Stimulated activated CD8-positive, alpha-beta memory T cell treated with anti-CD3 and anti-CD28 coated beads, Interleukin-4, amount 100 ng/mL, for 24 hours (primary cell): Measurements from ENCODE around the gene CLOCK.

ENCODE experiments used
- DNase-seq: peaks from one replicate; pipeline ENCODE4 v3.0.0-alpha.2; 2020; ENCODE audit warnings: low read depth

Gene CLOCK

GRCh38 chr4:55539658-55540057 lies 7.1 kb downstream of the CLOCK start:
- no peak for DNase-seq

GRCh38 chr4:55538531-55538930 lies 8.2 kb downstream of the CLOCK start:
- DNase-seq, result no peak

- DNase-seq, result no peak
Observed at GRCh38 chr4:55534306-55534705, 12.4 kb downstream of the CLOCK start.

DNA sequence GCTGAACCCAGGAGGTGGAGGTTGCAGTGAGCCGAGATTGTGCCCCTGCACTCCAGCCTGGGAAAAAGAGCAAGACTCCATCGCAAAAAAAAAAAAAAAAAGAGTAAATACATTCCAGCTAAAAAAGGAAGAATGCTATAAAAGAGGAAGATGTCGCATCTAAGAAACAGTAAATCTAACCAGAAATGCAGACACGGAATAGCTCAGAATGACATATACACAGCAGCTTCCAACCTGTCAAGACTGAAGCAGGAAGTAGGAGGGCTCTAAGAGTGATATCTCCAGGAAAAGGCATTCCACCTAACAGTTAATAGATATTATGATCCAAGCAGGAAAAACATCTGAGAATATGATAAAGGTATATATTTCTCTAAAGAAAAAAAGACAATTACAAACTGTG lies 16.0 kb downstream of the CLOCK start:
- DNase-seq, result no peak

DNA sequence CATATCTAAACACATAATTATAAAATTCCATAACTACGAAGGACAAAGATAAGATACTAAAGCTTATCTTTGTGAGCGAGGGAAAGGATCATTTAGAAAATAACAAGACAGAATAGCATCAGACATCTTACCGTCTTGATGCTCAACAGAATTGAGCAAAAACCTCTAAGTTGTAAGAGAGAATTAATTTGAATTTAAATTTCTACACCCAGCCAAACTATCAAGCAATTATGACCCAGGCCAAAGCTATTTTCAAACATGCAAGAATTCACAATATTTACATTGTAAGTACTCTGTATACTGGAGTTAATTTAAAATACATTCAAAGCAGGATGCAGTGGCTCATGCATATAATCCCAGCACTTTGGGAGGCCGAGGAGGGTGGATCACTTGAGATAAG lies 16.5 kb downstream of the CLOCK start:
- no peak for DNase-seq

GRCh38 chr4:55528491-55528890 lies 18.2 kb downstream of the CLOCK start:
- DNase-seq, result no peak

GRCh38 chr4:55524844-55525571 lies 21.7 kb downstream of the CLOCK start:
- DNase-seq, result no peak

GRCh38 chr4:55518442-55518841 lies 28.3 kb downstream of the CLOCK start:
- no peak for DNase-seq

DNA sequence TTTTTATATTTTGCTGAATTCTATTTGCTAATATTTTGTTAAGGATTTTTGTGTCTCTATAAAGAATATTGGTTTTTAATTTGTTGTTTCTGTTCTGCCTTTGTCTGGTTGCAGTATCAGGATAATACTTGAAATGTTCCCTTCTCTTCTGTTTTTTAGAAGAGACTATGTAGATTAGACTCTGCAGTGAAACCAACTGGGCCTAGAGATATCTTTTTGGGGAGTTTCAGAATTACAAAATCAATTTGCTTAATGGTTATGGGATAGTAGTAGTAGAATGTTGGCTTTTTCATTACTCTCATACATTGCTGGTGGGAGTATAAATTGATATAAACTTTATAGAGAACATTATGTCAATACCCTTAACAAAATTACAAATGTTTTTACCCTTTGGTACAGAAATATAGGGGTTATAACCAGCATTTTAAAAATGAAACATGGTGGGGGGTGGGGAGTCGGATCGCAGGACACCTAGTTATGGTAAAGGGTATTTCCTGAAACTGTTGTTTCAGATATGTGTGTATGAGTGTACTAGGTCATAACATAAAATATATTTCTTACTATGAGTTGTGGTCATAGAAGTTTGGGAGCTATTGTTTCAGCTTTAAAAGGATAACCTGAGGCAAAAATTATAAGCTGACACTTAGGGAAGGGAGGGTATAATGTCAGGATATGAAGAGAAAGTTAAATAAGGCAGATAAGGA lies 29.0 kb downstream of the CLOCK start:
- no peak for DNase-seq

DNA sequence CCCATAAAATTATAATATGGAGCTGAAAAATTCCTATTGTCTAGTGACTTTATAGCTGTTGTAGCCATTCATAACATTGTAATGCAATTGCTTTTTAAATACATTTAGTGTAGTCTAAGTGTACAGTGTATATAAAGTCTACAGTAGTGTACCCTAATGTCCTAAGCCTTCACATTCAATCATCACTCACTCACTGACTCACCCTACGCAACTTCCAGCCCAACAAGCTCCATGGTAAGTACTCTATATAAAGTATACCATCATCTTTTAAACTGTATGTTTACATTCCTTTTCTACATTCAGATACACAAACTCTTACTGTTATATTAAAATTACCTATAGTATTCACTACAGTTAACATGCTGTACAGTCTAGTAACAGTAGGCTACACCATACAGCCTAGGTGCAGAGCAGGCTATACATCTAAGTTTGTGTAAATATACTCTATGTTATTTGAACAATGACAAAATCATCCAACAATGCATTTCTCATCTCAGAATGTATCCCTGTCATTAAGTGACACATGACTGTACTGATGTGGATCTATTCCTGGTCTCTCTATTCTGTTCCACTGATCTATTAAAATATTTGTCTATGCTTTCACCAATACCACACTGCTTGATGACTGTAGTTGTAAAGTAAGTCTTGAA lies 33.7 kb downstream of the CLOCK start:
- no peak for DNase-seq

DNA sequence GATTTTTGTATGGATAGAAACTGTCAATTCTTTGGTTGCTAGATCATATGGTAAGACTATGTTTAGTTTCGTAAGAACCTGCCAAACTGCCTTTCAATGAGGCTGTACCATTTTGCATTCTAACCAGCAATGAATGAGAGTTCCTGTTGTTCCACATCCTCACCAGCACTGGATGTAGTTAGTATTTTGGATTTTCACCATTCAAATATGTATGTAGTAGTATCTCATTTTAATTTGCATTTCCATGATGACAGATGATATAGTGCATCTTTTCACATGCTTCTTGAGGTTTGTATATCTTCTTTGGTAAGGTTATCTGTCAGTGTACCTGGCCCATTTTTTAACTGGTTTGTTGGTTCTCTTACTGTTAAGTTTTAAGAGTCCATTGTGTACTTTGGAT lies 34.6 kb downstream of the CLOCK start:
- DNase-seq, result no peak

- DNase-seq, result no peak
Observed at GRCh38 chr4:55510685-55511084, 36.0 kb downstream of the CLOCK start.

GRCh38 chr4:55509266-55509665 lies 37.4 kb downstream of the CLOCK start:
- no peak for DNase-seq

DNA sequence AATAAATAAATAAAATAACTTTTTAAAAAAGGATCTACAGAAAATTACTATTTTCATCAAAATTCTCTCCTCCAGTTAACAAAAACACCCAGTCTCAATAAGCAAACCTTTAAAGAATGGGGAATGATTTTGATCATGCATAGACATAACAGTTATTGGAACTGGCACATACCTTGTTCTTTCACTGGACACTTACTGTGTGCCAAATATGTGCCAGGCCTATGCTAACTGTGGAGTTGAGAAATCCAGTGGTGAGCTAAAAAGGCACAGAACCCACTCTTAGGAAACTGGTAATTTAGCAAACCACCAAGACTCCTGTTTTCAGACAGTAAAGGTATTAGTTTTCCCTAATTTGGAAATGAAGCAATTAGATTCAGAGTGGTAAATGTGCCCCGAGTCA lies 39.1 kb downstream of the CLOCK start:
- no peak for DNase-seq

GRCh38 chr4:55503169-55503568 lies 43.5 kb downstream of the CLOCK start:
- DNase-seq, result no peak

GRCh38 chr4:55500072-55500471 lies 46.6 kb downstream of the CLOCK start:
- DNase-seq, result no peak

DNA sequence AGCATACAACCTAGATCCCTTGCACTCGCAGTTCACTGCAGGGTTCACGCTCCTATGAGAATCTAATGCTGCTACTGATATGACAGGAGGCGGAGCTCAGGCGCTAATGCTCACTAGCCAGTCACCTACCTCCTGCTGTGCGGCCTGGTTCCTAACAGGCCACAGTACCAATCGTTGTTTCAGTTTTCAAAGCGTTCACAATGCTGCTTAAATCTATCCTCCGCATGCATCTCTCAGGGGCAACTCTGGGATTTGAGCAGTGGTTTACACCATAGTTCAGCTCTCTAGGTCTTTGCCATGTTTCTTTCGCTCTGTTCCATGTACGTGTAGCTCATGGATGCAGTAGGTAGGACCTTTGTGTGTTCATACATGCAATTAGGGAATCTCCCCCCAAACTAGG lies 47.2 kb downstream of the CLOCK start:
- DNase-seq, result no peak

- DNase-seq, result no peak
Observed at GRCh38 chr4:55498051-55498450, 48.7 kb downstream of the CLOCK start.

GRCh38 chr4:55491486-55491885 lies 55.2 kb downstream of the CLOCK start:
- DNase-seq, result no peak

GRCh38 chr4:55488716-55489115 lies 58.0 kb downstream of the CLOCK start:
- DNase-seq, result no peak

GRCh38 chr4:55485821-55486220 lies 60.9 kb downstream of the CLOCK start:
- no peak for DNase-seq

- DNase-seq, result no peak
Observed at GRCh38 chr4:55483315-55483714, 63.4 kb downstream of the CLOCK start.
